ENCODE data around the gene SF3B3.
A peak's percentile ranks its signal among the peaks of the same experiment; 100 is the strongest.

Gene SF3B3

DNA sequence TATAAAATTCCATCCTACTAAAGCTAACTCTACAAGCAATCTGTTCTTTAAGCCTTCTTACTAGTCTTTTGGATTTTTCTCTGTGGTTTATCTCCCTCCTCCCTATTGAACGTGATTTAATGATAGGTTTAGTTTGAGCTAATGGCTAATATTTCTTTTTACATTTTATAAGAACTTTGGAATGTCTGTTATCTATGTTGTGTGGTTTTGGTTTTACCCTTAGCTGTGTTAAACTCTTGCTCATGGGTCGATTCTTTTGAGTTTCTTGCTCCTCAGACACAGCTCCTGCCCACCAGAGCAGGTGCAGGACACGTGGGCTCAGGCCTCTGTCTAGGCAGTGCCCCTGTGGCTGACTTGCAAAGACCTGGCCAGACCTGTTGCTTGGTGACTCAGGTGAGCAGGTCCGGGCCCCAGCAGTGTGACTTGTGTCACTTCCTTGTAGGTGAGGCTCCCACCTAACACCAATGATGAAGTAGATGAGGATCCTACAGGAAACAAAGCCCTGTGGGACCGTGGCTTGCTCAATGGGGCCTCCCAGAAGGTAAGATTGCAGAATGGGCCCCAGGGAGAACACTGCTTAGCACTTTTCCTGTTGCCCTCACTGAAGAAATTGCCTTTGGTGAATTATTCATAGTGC is 45.1 kb downstream of the SF3B3 start:
- H3K27ac Mint-ChIP-seq, result peak overlapping the region; percentile 40
- peaks cover 20% of the 10 kb centered on the region for H3K4me1 Mint-ChIP-seq (ENCODE audit: low read depth)
- H3K9me3 Mint-ChIP-seq, result no peaks in the 10 kb centered on the region
- no peaks in the 10 kb centered on the region for H3K27me3 Mint-ChIP-seq
- H3K4me3 Mint-ChIP-seq, result no peak overlapping the region
- H3K36me3 Mint-ChIP-seq (ENCODE audit: low read depth), result peaks cover 88% of the 10 kb centered on the region

DNA sequence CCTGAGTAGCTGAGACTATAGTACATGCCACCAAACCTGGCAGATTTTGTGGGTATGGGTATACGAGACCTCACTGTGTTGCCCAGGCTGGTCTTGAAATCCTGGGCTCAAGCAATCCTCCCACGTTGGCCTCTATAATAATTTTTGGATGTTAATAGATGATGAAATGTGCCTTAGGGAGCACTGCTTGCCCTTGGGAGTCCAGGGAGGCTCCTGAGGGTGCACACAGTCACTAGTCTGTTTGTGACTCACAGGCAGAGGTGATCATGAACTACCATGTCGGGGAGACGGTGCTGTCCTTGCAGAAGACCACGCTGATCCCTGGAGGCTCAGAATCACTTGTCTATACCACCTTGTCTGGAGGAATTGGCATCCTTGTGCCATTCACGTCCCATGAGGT is 46.1 kb downstream of the SF3B3 start:
- Mint-ChIP-seq H3K27ac (peak overlapping the region; percentile 55), H3K4me1 (ENCODE audit: low read depth) (peaks cover 26% of the 10 kb centered on the region), H3K36me3 (ENCODE audit: low read depth) (peaks cover 87% of the 10 kb centered on the region), H3K27me3 (no peaks in the 10 kb centered on the region), H3K4me3 (no peak overlapping the region), H3K9me3 (no peaks in the 10 kb centered on the region)

DNA sequence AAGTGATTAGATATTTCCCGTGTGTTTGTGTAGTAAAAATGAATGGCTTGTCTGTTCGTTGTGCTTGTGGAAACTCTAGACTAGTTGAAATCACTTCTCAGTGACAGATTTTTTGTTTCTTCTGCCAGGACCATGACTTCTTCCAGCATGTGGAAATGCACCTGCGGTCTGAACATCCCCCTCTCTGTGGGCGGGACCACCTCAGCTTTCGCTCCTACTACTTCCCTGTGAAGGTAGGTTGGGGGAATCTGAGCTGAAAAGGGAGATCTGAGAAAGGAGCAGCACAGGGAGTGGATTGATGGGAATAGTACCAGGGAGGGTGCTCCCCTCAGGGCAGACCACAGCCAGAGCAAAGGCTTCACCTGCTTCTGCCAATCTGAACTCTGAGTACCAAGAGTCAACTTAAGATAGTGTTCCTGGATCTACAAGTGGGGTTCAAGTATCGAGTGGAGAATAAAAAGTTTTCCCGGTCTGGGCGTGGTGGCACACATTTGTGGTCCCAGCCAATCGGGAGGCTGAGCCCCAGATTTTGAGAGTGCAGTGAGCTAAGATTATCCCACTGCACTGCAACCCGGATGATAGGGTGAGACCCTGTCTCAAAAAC is 47.5 kb downstream of the SF3B3 start:
- no peaks in the 10 kb centered on the region for H3K27me3 Mint-ChIP-seq
- H3K9me3 Mint-ChIP-seq, result no peaks in the 10 kb centered on the region
- H3K27ac Mint-ChIP-seq, result peak overlapping the region; percentile 40
- H3K4me3 Mint-ChIP-seq, result no peak overlapping the region
- H3K36me3 Mint-ChIP-seq (ENCODE audit: low read depth), result peaks cover 80% of the 10 kb centered on the region
- peaks cover 33% of the 10 kb centered on the region for H3K4me1 Mint-ChIP-seq (ENCODE audit: low read depth)

- Mint-ChIP-seq H3K27ac (peak overlapping the region; percentile 74), H3K4me1 (ENCODE audit: low read depth) (peaks cover 39% of the 10 kb centered on the region), H3K4me3 (no peak overlapping the region), H3K36me3 (ENCODE audit: low read depth) (peaks cover 82% of the 10 kb centered on the region), H3K9me3 (no peaks in the 10 kb centered on the region), H3K27me3 (no peaks in the 10 kb centered on the region)
Measured at GRCh38 chr16:70571623-70572022, 48.0 kb downstream of the SF3B3 start.

DNA sequence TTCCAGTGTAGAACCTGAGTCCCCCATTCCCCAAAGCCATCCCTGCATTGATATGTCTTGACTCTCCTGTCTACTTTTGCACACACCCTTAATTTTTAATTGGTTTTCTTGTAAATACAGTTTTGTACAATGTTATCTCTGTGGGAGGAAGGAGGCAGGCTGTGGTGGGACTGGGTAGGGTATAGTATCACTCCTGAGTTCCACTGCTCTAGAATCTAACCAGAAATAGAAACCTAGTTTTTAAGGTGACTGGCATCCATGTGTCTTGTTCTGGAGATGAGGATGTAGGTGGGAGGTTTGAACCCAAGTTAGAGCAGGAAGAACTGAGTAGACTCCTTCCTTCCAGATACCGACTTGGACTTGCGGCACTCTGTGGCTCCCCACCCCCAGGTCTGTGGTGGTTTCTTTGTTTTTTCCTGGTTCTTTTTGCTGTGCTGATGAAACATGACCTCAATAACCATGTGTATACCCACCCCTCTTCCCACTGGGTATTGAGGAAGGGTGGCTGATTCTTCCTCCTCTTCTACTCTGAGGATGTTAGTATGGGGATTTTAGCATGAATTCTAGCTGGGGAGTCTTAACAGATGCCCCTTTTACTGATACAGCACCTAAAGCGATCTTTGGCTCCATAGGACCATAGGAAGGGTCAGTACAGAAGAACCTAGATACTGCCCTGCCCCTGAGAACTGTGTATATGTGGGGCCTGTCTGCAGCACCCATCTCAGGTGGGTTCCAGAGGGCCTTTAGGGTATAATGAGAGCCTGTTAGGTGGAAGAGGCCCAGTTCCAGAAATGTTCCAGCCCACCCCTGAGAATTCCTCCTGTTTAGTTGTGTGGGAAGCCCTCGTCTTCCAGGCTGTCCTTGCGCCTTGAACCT is 48.7 kb downstream of the SF3B3 start:
- H3K36me3 Mint-ChIP-seq (ENCODE audit: low read depth), result peaks cover 75% of the 10 kb centered on the region
- H3K27ac Mint-ChIP-seq, result peak overlapping the region; percentile 74

GRCh38 chr16:70572926-70573270 is 49.3 kb downstream of the SF3B3 start:
- Mint-ChIP-seq H3K27ac (no peak overlapping the region), H3K36me3 (ENCODE audit: low read depth) (peaks cover 72% of the 10 kb centered on the region), H3K4me1 (ENCODE audit: low read depth) (peaks cover 46% of the 10 kb centered on the region), H3K4me3 (no peak overlapping the region), H3K9me3 (no peaks in the 10 kb centered on the region), H3K27me3 (no peaks in the 10 kb centered on the region)

More for the DNA sequence above, 48.7 kb downstream of the SF3B3 start:
- H3K4me3 Mint-ChIP-seq, result no peak overlapping the region
- no peaks in the 10 kb centered on the region for H3K27me3 Mint-ChIP-seq
- peaks cover 45% of the 10 kb centered on the region for H3K4me1 Mint-ChIP-seq (ENCODE audit: low read depth)
- no peaks in the 10 kb centered on the region for H3K9me3 Mint-ChIP-seq

GRCh38 chr16:70573451-70574121 is 50.0 kb downstream of the SF3B3 start:
- no peak overlapping the region for H3K4me3 Mint-ChIP-seq
- H3K36me3 Mint-ChIP-seq (ENCODE audit: low read depth), result peaks cover 65% of the 10 kb centered on the region
- no peaks in the 10 kb centered on the region for H3K27me3 Mint-ChIP-seq
- H3K27ac Mint-ChIP-seq, result peak overlapping the region; percentile 45
- no peaks in the 10 kb centered on the region for H3K9me3 Mint-ChIP-seq
- H3K4me1 Mint-ChIP-seq (ENCODE audit: low read depth), result peaks cover 46% of the 10 kb centered on the region

GRCh38 chr16:70574595-70575271 is 51.1 kb downstream of the SF3B3 start:
- Mint-ChIP-seq H3K4me3 (no peak overlapping the region), H3K9me3 (no peaks in the 10 kb centered on the region), H3K4me1 (ENCODE audit: low read depth) (peaks cover 46% of the 10 kb centered on the region), H3K27me3 (no peaks in the 10 kb centered on the region), H3K36me3 (ENCODE audit: low read depth) (peaks cover 56% of the 10 kb centered on the region), H3K27ac (peak overlapping the region; percentile 56)

- H3K27me3 Mint-ChIP-seq, result no peaks in the 10 kb centered on the region
- peaks cover 49% of the 10 kb centered on the region for H3K36me3 Mint-ChIP-seq (ENCODE audit: low read depth)
- H3K4me3 Mint-ChIP-seq, result no peak overlapping the region
- no peak overlapping the region for H3K27ac Mint-ChIP-seq
- peaks cover 46% of the 10 kb centered on the region for H3K4me1 Mint-ChIP-seq (ENCODE audit: low read depth)
- no peaks in the 10 kb centered on the region for H3K9me3 Mint-ChIP-seq
Measured at GRCh38 chr16:70575376-70575775, 51.8 kb downstream of the SF3B3 start.

DNA sequence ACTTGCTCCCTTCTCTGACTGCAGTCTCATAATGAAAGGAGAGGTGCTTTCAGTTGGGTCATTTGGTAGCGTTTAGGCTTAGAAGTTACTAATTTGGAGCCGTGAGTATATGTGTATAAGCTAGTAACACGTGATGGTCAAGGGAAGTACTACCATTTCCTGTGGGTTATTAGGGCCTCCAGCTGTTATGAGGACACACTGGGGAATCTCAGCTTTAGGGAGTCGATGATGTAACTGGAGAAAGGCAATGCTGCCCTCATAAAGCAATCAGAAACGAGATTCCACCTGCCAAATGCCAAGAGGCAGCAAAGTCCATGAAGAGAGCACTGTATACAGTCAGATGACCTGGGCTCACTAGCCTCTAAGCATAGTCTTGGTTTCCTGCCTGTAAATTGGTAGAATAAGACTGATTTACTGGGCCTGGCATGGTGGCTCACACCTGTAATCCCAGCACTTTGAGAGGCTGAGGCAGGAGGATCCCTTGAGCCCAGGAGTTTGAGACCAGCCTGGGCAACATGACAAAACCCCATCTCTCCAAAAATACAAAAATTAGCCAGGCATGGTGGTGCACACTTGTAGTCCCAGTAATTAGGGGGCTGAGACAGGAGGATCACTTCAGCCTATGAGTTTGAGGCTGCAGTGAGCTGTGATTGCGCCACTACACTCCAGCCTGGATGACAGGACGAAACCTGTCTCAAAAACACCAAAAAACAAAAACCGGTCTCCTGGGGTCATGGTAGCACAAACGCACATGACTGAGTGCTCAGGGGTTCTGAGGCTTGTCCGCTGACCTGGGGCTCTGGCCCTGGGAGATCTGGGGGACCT is 53.0 kb downstream of the SF3B3 start:
- no peaks in the 10 kb centered on the region for H3K27me3 Mint-ChIP-seq

DNA sequence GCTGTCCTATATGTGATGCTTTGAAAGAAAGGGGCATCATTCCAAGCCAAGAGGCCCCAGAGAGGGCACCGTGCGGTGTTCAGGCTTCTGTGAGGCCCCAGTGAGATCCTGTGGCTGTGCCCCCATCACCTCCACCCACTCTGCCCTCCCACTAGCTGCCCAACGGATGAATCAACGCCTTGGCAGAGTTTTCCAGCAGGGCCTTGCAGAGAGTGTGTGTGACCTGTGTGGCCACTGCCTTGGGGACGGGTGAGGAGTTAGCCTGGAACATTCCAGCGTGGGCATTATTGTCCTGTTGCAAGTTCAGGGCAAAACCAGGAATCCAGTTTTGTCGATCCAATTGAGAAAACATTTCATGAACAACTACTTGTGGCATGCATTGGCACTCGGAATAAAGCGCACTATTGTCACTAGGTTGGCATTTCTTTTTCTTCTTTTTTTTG is 53.7 kb downstream of the SF3B3 start:
- peaks cover 30% of the 10 kb centered on the region for H3K36me3 Mint-ChIP-seq (ENCODE audit: low read depth)
- H3K4me3 Mint-ChIP-seq, result no peak overlapping the region
- H3K27ac Mint-ChIP-seq, result peak overlapping the region; percentile 49
- peaks cover 32% of the 10 kb centered on the region for H3K4me1 Mint-ChIP-seq (ENCODE audit: low read depth)
- no peaks in the 10 kb centered on the region for H3K9me3 Mint-ChIP-seq
- no peaks in the 10 kb centered on the region for H3K27me3 Mint-ChIP-seq

More for the DNA sequence above, 53.0 kb downstream of the SF3B3 start:
- no peak overlapping the region for H3K4me3 Mint-ChIP-seq
- peaks cover 37% of the 10 kb centered on the region for H3K4me1 Mint-ChIP-seq (ENCODE audit: low read depth)
- H3K27ac Mint-ChIP-seq, result peak overlapping the region; percentile 49
- peaks cover 37% of the 10 kb centered on the region for H3K36me3 Mint-ChIP-seq (ENCODE audit: low read depth)
- no peaks in the 10 kb centered on the region for H3K9me3 Mint-ChIP-seq

- Mint-ChIP-seq H3K27me3 (no peaks in the 10 kb centered on the region), H3K9me3 (no peaks in the 10 kb centered on the region), H3K36me3 (ENCODE audit: low read depth) (peaks cover 23% of the 10 kb centered on the region), H3K27ac (no peak overlapping the region), H3K4me3 (no peak overlapping the region), H3K4me1 (ENCODE audit: low read depth) (peaks cover 32% of the 10 kb centered on the region)
Measured at GRCh38 chr16:70578035-70578434, 54.4 kb downstream of the SF3B3 start.

DNA sequence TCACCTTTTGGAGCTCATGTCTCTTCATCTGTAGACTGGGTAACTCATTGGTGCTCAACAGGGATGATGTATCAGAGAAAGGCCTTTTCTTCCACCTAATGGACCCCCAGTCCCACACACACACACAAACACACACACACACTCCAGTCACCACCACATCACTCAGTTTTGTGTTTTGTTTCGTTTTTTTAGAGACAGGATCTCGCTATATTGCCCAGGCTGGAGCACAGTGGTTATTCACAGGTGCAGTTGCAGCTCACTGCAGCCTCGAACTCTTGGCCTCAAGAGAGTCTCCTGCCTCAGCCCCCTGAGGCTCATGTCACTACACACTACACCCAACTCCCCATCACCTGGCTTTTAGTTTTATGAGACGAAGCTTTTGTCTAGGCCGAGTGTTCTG is 55.6 kb downstream of the SF3B3 start:
- H3K9me3 Mint-ChIP-seq, result no peaks in the 10 kb centered on the region
- no peak overlapping the region for H3K4me3 Mint-ChIP-seq

More for the DNA sequence above, 55.6 kb downstream of the SF3B3 start:
- Mint-ChIP-seq H3K36me3 (ENCODE audit: low read depth) (peaks cover 12% of the 10 kb centered on the region), H3K4me1 (ENCODE audit: low read depth) (peaks cover 25% of the 10 kb centered on the region), H3K27ac (no peak overlapping the region), H3K27me3 (no peaks in the 10 kb centered on the region)
